AG04449 (cell line): ENCODE measurements around the gene MS4A15.
"Not testable (repeated sequence)": the region's sequence is repeated elsewhere in the genome, so short reads cannot be mapped to it uniquely, and the experiment has no call there.

Experiments used
- CTCF ChIA-PET: fragments of 350-600 bp; formaldehyde crosslinking; extraction: SDS; loops from one replicate; lab custom pipeline; 2021; ENCODE audit warnings: antibody characterized with exemption; lab: Yijun Ruan, JAX
- POLR2A ChIA-PET: fragments of 400-600, 350-600 bp; formaldehyde crosslinking; extraction: SDS; loops from one replicate; lab custom pipeline; 2020; ENCODE audit warnings: antibody characterized with exemption, inconsistent platforms; lab: Yijun Ruan, JAX
- DNase-seq: peaks from one replicate; pipeline ENCODE4 v3.0.0-alpha.2; 2010; ENCODE audit warnings: low read depth, low spot score
- H3K4me3 ChIP-seq: 2 replicates; pipeline ENCODE4 v1.5.1; 2011; ENCODE audit warnings: low read depth, mild to moderate bottlenecking, control low read depth, low read length
- TF ChIP-seq, protein P1 (sequence below): IDR thresholded peaks from one replicate; pipeline ENCODE4 v1.5.1; 2011; ENCODE audit warnings: mild to moderate bottlenecking, moderate library complexity, low read length, control low read depth, inconsistent platforms; ENCODE audit not compliant: insufficient read depth; ENCODE audit errors: missing control alignments

The MS4A15 gene, protein sequence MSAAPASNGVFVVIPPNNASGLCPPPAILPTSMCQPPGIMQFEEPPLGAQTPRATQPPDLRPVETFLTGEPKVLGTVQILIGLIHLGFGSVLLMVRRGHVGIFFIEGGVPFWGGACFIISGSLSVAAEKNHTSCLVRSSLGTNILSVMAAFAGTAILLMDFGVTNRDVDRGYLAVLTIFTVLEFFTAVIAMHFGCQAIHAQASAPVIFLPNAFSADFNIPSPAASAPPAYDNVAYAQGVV

DNA sequence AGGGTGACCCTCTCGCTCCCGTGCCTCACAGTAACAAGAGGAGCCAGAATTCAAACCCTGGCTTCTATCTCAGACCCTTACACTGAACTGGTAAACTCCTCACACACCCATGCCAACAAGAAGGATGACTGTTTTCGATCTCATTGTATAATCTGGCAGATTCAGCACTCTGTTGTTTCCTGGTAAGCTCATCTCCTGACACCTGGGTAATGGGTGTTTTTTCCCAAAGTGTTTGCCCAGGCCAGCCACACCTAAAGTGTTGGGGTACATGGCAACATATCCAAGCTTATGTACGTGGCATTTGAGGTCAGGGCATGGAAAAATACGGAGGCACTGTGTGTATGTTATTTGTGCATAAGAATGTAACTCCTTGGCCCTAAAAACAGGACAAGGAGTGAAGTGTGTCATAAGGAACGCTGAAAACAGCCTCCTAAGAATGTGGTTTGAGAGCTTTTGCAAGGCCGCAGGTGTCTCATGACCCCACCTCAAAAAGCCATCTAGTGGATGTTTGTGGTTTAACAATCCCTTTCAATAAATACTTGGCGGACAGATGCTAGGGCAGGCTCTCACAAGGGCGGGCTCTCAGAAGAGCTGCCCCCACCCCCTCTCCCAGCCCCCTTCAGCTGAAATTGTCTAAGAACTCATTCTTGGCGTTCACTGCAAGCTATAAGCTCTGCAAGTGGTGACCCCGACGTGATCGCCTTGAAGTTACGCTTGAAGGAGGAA lies at the start of gene MS4A15:
TSS of gene MS4A15 (plus strand) at position 561 of the 726 bp plus-strand sequence. CDS start 6,867 bp downstream, outside the sequence.
- TF ChIP-seq, protein P1, sequence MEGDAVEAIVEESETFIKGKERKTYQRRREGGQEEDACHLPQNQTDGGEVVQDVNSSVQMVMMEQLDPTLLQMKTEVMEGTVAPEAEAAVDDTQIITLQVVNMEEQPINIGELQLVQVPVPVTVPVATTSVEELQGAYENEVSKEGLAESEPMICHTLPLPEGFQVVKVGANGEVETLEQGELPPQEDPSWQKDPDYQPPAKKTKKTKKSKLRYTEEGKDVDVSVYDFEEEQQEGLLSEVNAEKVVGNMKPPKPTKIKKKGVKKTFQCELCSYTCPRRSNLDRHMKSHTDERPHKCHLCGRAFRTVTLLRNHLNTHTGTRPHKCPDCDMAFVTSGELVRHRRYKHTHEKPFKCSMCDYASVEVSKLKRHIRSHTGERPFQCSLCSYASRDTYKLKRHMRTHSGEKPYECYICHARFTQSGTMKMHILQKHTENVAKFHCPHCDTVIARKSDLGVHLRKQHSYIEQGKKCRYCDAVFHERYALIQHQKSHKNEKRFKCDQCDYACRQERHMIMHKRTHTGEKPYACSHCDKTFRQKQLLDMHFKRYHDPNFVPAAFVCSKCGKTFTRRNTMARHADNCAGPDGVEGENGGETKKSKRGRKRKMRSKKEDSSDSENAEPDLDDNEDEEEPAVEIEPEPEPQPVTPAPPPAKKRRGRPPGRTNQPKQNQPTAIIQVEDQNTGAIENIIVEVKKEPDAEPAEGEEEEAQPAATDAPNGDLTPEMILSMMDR = no peak
- no peak within 1 kb of the TSS for H3K4me3 ChIP-seq
- no peak for DNase-seq
- POLR2A ChIA-PET = no interaction called here
- CTCF ChIA-PET = no interaction called here

DNA sequence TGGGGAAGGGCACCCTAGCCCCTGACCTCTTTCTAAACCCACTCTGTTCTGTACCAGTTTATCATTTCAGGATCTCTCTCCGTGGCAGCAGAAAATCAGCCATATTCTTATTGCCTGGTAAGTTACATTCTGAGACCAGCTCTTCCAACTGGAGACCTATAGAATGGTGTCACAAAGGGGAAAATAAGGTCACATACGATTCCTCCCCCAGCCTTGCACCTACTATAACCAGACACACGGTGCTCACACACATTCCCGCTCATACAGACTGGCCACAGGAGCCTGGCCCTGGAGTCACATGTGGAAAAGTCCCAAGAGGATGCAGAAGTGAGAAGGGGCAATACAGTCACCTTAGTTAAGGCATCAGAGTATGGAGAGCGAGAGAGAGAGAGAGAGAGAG lies 49.7 kb upstream of the MS4A15 start:
- POLR2A ChIA-PET = no interaction called here
- TF ChIP-seq, protein P1 = no peak
- no peak for DNase-seq
- no peak overlapping the region for H3K4me3 ChIP-seq
- CTCF ChIA-PET = interaction anchor here (1.0 kb wide), 1 partner anchor 68 kb away, joined by 3 read pairs; no protein-coding TSS in a partner anchor

DNA sequence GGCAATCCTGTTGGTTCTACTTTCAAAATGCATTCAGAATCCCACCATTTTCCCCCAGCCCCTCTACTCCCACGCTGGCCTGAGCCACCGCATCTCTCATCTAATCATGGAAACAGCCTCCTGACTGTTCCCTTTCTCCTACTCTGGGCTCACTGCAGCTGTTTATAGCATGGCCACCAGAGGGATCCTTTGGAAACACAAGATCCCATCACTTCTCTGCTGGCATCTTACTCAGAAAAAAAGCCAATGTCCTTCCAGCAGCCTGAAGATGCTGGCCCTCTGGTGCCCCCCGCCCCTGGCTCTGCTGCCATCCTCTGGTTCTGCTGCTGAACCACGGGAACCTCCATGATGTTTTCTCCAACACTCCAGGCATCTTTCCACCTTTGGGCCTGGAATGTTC lies 46.2 kb upstream of the MS4A15 start:
- TF ChIP-seq, protein P1 = no peak
- DNase-seq = no peak
- CTCF ChIA-PET = no interaction called here
- POLR2A ChIA-PET = no interaction called here
- H3K4me3 ChIP-seq = no peak overlapping the region

DNA sequence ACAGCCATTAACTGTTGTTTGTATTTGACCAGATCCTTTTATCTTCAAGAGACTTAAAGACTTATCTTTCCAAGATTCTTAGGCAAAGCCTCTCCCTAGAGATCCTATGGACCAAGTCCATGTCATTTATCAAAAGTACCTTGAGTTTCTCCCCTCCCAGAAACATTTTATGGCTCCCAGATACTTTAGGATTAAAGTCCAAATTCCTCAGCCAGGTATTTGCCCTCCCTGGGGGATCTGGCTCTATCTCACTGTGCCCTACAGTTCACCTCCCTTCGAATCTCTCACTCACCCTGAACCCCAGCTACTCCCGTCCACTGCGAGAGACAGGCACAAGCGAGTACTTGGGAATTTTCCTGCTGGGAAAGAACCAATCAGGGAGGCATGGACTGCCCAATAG lies 45.4 kb upstream of the MS4A15 start:
- DNase-seq = no peak
- H3K4me3 ChIP-seq = no peak overlapping the region
- TF ChIP-seq, protein P1 = no peak
- CTCF ChIA-PET = no interaction called here
- POLR2A ChIA-PET = no interaction called here

DNA sequence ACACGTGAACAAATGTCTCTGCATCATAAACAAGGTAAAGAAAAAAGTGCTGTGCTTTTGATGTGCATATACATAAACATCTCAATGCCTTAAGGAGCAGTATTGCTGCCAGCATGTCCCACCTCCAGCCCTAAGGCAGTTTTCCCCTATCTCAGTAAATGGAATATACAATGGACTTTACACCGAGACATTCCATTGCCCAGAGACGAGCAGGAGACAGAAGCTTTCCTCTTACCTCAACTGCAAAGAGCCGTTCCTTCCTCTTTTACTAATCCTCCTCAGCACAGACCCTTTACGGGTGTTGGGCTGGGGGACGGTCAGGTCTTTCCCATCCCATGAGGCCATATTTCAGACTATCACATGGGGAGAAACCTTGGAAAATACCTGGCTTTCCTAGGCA lies 43.2 kb upstream of the MS4A15 start:
- CTCF ChIA-PET, H3K4me3 ChIP-seq, DNase-seq, POLR2A ChIA-PET: not testable (repeated sequence)

DNA sequence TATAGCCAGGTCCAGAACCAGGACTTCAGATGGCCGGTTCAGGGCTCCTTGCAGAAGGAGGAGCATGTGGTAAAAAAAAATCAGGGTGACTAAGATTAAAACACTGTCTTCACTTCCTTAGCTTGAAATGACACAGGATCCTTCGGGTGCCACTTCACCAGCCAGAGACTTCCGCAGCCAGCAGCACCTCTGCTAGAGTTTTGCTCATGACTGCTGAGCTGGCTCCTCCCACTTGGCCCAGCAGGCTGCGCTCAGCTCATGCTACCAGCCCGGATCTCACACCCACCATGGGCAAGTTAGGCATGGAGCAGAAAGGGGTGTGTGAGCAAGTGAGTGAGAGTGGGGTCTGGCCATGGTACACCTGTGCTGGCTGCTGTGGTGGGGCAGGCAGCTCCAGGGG lies 38.7 kb upstream of the MS4A15 start:
- H3K4me3 ChIP-seq = no peak overlapping the region
- TF ChIP-seq, protein P1 = no peak
- ChIA-PET POLR2A (no interaction called here), CTCF (no interaction called here)
- no peak for DNase-seq
